ENCODE results near the gene VPS26C.
"Not testable (repeated sequence)": the region's sequence is repeated elsewhere in the genome, so short reads cannot be mapped to it uniquely, and the experiment has no call there.

The VPS26C gene

GRCh38 chr21:37267269-37268185 is at the start of gene VPS26C:
VPS26C (minus strand) TSS chr21:37267334; CDS start chr21:37267294, 40 bp downstream.
- in situ Hi-C loops (cut with MboI; ENCODE audit: low sequenced_read_pairs), result no loop called here

GRCh38 chr21:37316072-37316471 is 48.9 kb upstream of the VPS26C start:
- in situ Hi-C loops (cut with MboI; ENCODE audit: low sequenced_read_pairs), result not testable (repeated sequence)

GRCh38 chr21:37300114-37300751 is 33.1 kb upstream of the VPS26C start:
- in situ Hi-C loops (cut with MboI; ENCODE audit: low sequenced_read_pairs), result no loop called here

GRCh38 chr21:37297364-37297763 is 30.2 kb upstream of the VPS26C start:
- in situ Hi-C loops (cut with MboI; ENCODE audit: low sequenced_read_pairs), result no loop called here

- in situ Hi-C loops (cut with MboI; ENCODE audit: low sequenced_read_pairs), result no loop called here
Measured at GRCh38 chr21:37294679-37295078, 27.5 kb upstream of the VPS26C start.

GRCh38 chr21:37292941-37293340 is 25.8 kb upstream of the VPS26C start:
- in situ Hi-C loops (cut with MboI; ENCODE audit: low sequenced_read_pairs), result no loop called here

- in situ Hi-C loops (cut with MboI; ENCODE audit: low sequenced_read_pairs), result no loop called here
Measured at GRCh38 chr21:37292041-37292440, 24.9 kb upstream of the VPS26C start.

GRCh38 chr21:37283191-37283710 is 16.1 kb upstream of the VPS26C start:
- in situ Hi-C loops (cut with MboI; ENCODE audit: low sequenced_read_pairs), result not testable (repeated sequence)

- in situ Hi-C loops (cut with MboI; ENCODE audit: low sequenced_read_pairs), result not testable (repeated sequence)
Measured at GRCh38 chr21:37282602-37283001, 15.5 kb upstream of the VPS26C start.

GRCh38 chr21:37281993-37282392 is 14.9 kb upstream of the VPS26C start:
- in situ Hi-C loops (cut with MboI; ENCODE audit: low sequenced_read_pairs), result no loop called here

GRCh38 chr21:37281579-37281978 is 14.4 kb upstream of the VPS26C start:
- in situ Hi-C loops (cut with MboI; ENCODE audit: low sequenced_read_pairs), result no loop called here

GRCh38 chr21:37279271-37279670 is 12.1 kb upstream of the VPS26C start:
- in situ Hi-C loops (cut with MboI; ENCODE audit: low sequenced_read_pairs), result not testable (repeated sequence)

- in situ Hi-C loops (cut with MboI; ENCODE audit: low sequenced_read_pairs), result no loop called here
Measured at GRCh38 chr21:37278199-37278598, 11.1 kb upstream of the VPS26C start.

- in situ Hi-C loops (cut with MboI; ENCODE audit: low sequenced_read_pairs), result no loop called here
Measured at GRCh38 chr21:37276377-37276776, 9.2 kb upstream of the VPS26C start.

GRCh38 chr21:37273911-37274690 is 7.0 kb upstream of the VPS26C start:
- in situ Hi-C loops (cut with MboI; ENCODE audit: low sequenced_read_pairs), result no loop called here

GRCh38 chr21:37273440-37273839 is 6.3 kb upstream of the VPS26C start:
- in situ Hi-C loops (cut with MboI; ENCODE audit: low sequenced_read_pairs), result no loop called here

GRCh38 chr21:37272897-37273296 is 5.8 kb upstream of the VPS26C start:
- in situ Hi-C loops (cut with MboI; ENCODE audit: low sequenced_read_pairs), result no loop called here

- in situ Hi-C loops (cut with MboI; ENCODE audit: low sequenced_read_pairs), result no loop called here
Measured at GRCh38 chr21:37270576-37271365, 3.6 kb upstream of the VPS26C start.

- in situ Hi-C loops (cut with MboI; ENCODE audit: low sequenced_read_pairs), result no loop called here
Measured at GRCh38 chr21:37269481-37269880, 2.3 kb upstream of the VPS26C start.

GRCh38 chr21:37268186-37268503 is 1.0 kb upstream of the VPS26C start:
- in situ Hi-C loops (cut with MboI; ENCODE audit: low sequenced_read_pairs), result no loop called here

Data from HL-60/S4 treated with phorbol 12-myristate 13-acetate at 8.2 ng/mL for 4 days and 3 days (cell line).